Measurements from ENCODE around the gene ZNF48.

- TF ChIP-seq, protein P1, sequence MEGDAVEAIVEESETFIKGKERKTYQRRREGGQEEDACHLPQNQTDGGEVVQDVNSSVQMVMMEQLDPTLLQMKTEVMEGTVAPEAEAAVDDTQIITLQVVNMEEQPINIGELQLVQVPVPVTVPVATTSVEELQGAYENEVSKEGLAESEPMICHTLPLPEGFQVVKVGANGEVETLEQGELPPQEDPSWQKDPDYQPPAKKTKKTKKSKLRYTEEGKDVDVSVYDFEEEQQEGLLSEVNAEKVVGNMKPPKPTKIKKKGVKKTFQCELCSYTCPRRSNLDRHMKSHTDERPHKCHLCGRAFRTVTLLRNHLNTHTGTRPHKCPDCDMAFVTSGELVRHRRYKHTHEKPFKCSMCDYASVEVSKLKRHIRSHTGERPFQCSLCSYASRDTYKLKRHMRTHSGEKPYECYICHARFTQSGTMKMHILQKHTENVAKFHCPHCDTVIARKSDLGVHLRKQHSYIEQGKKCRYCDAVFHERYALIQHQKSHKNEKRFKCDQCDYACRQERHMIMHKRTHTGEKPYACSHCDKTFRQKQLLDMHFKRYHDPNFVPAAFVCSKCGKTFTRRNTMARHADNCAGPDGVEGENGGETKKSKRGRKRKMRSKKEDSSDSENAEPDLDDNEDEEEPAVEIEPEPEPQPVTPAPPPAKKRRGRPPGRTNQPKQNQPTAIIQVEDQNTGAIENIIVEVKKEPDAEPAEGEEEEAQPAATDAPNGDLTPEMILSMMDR (conservative IDR thresholded peaks at IDR 0.05; ENCODE audit: low read length): peak; percentile 97
- TF ChIP-seq EZH2phosphoT487 (IDR thresholded peaks at IDR 0.05; ENCODE audit: borderline replicate concordance, low read depth, low read length): no peak
Observed at GRCh38 chr16:30409125-30410060, 14.2 kb downstream of the ZNF48 start.

All from OCI-LY7 (cell line).